ENCODE measurements around the gene AMZ1. TPM values are rescaled to one million over a fixed set of nuclear protein-coding genes. Genes with fewer than 3 reads are reported as not detected.

Gene AMZ1
- total RNA-seq, 2 donors from 2014 or later = not detected

DNA sequence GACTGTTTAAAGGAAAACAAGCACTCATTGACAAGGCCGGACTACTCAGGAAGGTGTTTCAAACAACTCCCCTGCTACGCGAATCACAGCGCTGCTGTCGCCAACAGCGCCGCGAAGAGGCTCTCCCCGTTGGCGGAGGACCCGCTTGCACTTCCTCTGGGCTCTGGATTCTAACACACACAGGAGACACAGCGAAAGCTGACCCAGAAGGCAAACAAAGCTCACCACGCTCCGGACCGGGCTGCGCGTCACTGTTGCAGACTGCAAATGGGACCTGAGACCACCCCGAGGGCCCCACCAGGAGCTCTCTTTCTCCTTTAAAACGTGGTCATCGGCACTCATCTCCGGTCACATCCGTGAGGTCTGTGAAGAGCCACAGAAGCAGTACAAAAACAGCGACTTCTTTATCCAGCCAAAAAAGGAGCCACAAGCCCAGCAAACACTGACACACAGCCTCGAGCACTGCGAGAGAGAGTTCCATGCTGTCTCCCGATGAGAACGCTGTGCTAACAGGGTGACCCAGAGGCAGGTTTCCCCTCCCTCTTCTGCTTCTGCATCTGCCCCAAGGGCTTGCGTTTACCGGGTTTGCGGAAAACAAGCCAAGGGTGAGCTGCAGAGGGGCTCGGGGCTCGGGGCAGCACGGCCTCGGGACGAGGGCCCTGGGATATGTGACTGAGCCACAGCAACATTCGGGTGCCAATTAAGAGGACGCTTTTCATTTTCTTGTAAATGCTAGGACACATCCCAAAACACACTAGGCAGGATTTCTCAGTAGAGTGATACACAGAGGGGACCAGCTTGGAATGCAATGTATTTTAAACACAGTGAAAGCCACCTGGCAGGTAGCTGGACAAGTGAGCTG lies 41.3 kb downstream of the AMZ1 start:
- Histone ChIP-seq H3K4me3 (no peak overlapping the region), H3K36me3 (replicated peaks in 1 of 2; ENCODE audit: insufficient read depth in 1 of 2, low read depth in 2 of 2) (peaks cover 0 to 4% of the 10 kb centered on the region in 2 donors), H3K27me3 (no peaks in the 10 kb centered on the region), H3K9me3 (no peaks in the 10 kb centered on the region), H3K27ac (peak overlapping the region in 2 of 4 donors; percentile 9 to 37), H3K4me1 (peaks cover 6% of the 10 kb centered on the region)
- DNase-seq (peak in 2 of 4 donors; percentile 10 to 23), ATAC-seq (no peak)
- 83 to 89% methylated on average over 29 to 37 of the region's 37 CpGs for WGBS, 2 donors
- TF ChIP-seq CTCF (IDR thresholded peaks at IDR 0.05) = no peak
- TF ChIP-seq POLR2A (IDR thresholded peaks at IDR 0.05) = no peak
- intact Hi-C loops (cut with DNase I) = no loop called here

- H3K27me3 ChIP-seq = no peaks in the 10 kb centered on the region
- DNase-seq = peak in 2 of 4 donors; percentile 6 to 9
- H3K9me3 ChIP-seq = no peaks in the 10 kb centered on the region
- H3K4me3 ChIP-seq = no peak overlapping the region
- H3K4me1 ChIP-seq = peaks cover 6% of the 10 kb centered on the region
- H3K36me3 ChIP-seq (replicated peaks in 1 of 2; ENCODE audit: insufficient read depth in 1 of 2, low read depth in 2 of 2) = peaks cover 0 to 4% of the 10 kb centered on the region in 2 donors
- no peak for ATAC-seq
- intact Hi-C loops (cut with DNase I) = no loop called here
- no peak for TF ChIP-seq POLR2A (IDR thresholded peaks at IDR 0.05)
- no peak for TF ChIP-seq CTCF (IDR thresholded peaks at IDR 0.05)
- peak overlapping the region in 1 of 4 donors; percentile 9 for H3K27ac ChIP-seq
- 77 to 90% methylated on average over 21 to 32 of the region's 33 CpGs for WGBS, 2 donors
Measured at GRCh38 chr7:2729893-2730716, 42.1 kb downstream of the AMZ1 start.

DNA sequence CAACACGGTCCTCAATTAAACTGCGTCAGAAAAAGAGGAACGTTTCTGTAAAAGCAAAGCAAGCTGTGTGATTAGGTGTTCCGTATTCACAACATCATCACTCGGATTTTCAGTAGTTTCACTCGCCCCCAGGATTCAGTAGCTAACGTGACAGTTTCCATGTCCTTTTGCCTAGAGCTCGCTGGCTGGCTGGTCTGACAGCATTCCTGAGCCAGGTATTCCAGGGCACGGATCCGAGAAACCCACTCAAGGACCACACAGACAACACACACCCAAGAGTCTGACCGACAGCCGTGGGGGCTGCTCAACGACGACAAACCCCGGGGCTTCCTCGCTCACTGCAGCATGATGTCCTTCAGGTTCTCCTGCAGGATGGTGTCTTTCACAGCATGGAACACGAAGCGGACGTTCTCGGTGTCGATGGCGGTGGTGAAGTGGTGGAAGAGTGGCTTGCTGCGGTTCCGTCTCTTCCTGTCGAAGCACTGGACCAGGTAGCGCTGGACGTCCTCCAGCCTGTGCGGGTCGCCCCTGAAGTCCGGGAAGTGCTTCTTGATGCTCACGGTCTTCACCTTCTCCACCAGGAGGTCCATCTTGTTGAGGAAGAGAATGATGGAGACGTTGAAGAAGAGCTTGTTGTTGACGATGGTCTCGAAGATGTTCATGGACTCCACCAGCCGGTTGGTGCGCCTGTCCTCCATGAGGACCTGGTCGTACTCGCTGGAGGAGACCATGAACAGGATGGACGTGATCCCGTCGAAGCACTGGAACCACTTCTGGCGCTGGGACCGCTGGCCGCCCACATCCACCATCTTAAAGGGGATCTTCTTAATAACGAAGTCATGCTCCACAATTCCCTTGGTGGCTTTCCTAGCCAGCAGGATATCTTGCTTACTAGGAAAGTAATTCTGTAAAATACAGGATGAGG lies 43.1 kb downstream of the AMZ1 start:
- intact Hi-C loops (cut with DNase I) = no loop called here
- ATAC-seq (no peak), DNase-seq (no peak)
- Histone ChIP-seq H3K4me1 (peaks cover 6% of the 10 kb centered on the region), H3K9me3 (no peaks in the 10 kb centered on the region), H3K36me3 (replicated peaks in 1 of 2; ENCODE audit: insufficient read depth in 1 of 2, low read depth in 2 of 2) (peaks cover 0 to 4% of the 10 kb centered on the region in 2 donors), H3K27me3 (no peaks in the 10 kb centered on the region), H3K4me3 (no peak overlapping the region), H3K27ac (no peak overlapping the region)
- WGBS, 2 donors = 89 to 93% methylated on average over 39 to 45 of the region's 45 CpGs
- TF ChIP-seq CTCF (IDR thresholded peaks at IDR 0.05) (no peak), POLR2A (IDR thresholded peaks at IDR 0.05) (no peak)

DNA sequence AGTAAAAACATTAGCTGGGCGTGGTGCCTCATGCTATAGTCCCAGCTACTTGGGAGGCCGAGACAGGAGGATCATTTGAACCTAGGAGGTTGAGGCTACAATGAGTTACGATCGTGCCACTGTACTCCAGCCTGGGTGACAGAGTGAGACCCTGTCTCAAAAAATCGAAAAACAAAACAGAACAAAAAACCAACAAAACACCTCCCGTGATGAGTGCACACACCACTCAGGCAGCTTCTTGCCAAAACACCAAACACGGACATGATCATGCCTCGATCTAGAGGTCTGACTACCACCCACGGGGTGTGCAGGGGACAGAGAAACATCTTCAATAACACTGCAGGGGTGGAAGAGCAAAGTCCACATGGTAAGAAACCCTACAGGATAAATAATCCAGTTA lies 44.4 kb downstream of the AMZ1 start:
- Histone ChIP-seq H3K36me3 (replicated peaks in 1 of 2; ENCODE audit: insufficient read depth in 1 of 2, low read depth in 2 of 2) (peaks cover 0 to 4% of the 10 kb centered on the region in 2 donors), H3K9me3 (no peaks in the 10 kb centered on the region), H3K4me3 (no peak overlapping the region), H3K27me3 (no peaks in the 10 kb centered on the region), H3K27ac (no peak overlapping the region), H3K4me1 (peaks cover 6% of the 10 kb centered on the region)
- intact Hi-C loops (cut with DNase I) = no loop called here
- ATAC-seq (no peak), DNase-seq (no peak)
- TF ChIP-seq POLR2A (IDR thresholded peaks at IDR 0.05) = no peak
- TF ChIP-seq CTCF (IDR thresholded peaks at IDR 0.05) = no peak
- WGBS, 2 donors = 90 to 94% methylated on average over 9 of the region's 9 CpGs

Measured in body of pancreas (tissue), 4 donors.